ENCODE measurements around the gene DONSON.

The DONSON gene

GRCh38 chr21:33544451-33545195 is 43.9 kb downstream of the DONSON start (continued):
- TF ChIP-seq ZNF610 (tag by site-specific recombination; IDR thresholded peaks at IDR 0.05; ENCODE audit: borderline replicate concordance) (no peak), ZNF423 (tag by site-specific recombination; IDR thresholded peaks at IDR 0.05) (no peak)

- peaks cover 35 to 37% of the 10 kb centered on the region in 2 experiments for H3K36me3 ChIP-seq (ENCODE audit: control insufficient read depth in 2 of 2, insufficient read depth in 1 of 2, low read length in 2 of 2)
- H3K27ac ChIP-seq (ENCODE audit: extremely low read depth, low read depth, low read length) = peak overlapping the region; percentile 93
- no peak for TF ChIP-seq ZNF132 (tag by site-specific recombination; IDR thresholded peaks at IDR 0.05; ENCODE audit: borderline replicate concordance)
- 0 out of 2 replicates have a peak, but pooled peaks have one; percentile 80 for TF ChIP-seq ZNF394 (tag by site-specific recombination; IDR thresholded peaks at IDR 0.05; ENCODE audit: borderline replicate concordance)
- TF ChIP-seq ZNF2 (tag by site-specific recombination; IDR thresholded peaks at IDR 0.05) = 0 out of 2 replicates have a peak, but pooled peaks have one; percentile 72
- TF ChIP-seq ZNF16 (tag by site-specific recombination; IDR thresholded peaks at IDR 0.05; ENCODE audit: low read depth) = 0 out of 2 replicates have a peak, but pooled peaks have one; percentile 6
- peak; percentile 89; the same call in 1 of the 2 replicates for TF ChIP-seq EGR2 (tag by site-specific recombination; IDR thresholded peaks at IDR 0.05; ENCODE audit: low read depth)
- TF ChIP-seq ZNF704 (tag by site-specific recombination; IDR thresholded peaks at IDR 0.05) = peak; percentile 99
- TF ChIP-seq ZBTB17 (tag by site-specific recombination; IDR thresholded peaks at IDR 0.05) = no peak; the same call in 1 of the 2 replicates
- TF ChIP-seq PATZ1 (tag by site-specific recombination; IDR thresholded peaks at IDR 0.05) = 0 out of 2 replicates have a peak, but pooled peaks have one; percentile 5
- 0 out of 2 replicates have a peak, but pooled peaks have one; percentile 2 for TF ChIP-seq ZBTB7A (tag by site-specific recombination; IDR thresholded peaks at IDR 0.05; ENCODE audit: low read depth)
- no peak for TF ChIP-seq ZNF692 (tag by site-specific recombination; IDR thresholded peaks at IDR 0.05)
- TF ChIP-seq SP2 (tag by site-specific recombination; IDR thresholded peaks at IDR 0.05) = peak; percentile 3
- no peak for TF ChIP-seq BCL6B (tag by site-specific recombination; IDR thresholded peaks at IDR 0.05)
- TF ChIP-seq ZNF707 (tag by site-specific recombination; IDR thresholded peaks at IDR 0.05) = 0 out of 2 replicates have a peak, but pooled peaks have one; percentile 1
- no peak for TF ChIP-seq ZSCAN18 (tag by site-specific recombination; IDR thresholded peaks at IDR 0.05)
- no peak for TF ChIP-seq ZNF560 (tag by site-specific recombination; IDR thresholded peaks at IDR 0.05; ENCODE audit: borderline replicate concordance)
- peak; percentile 17; the same call in 1 of the 2 replicates for TF ChIP-seq ZNF184 (tag by site-specific recombination; IDR thresholded peaks at IDR 0.05)
- 0 out of 2 replicates have a peak, but pooled peaks have one; percentile 10 for TF ChIP-seq ZNF426 (tag by site-specific recombination; IDR thresholded peaks at IDR 0.05)
- no peak for TF ChIP-seq ZNF133 (tag by site-specific recombination; IDR thresholded peaks at IDR 0.05)
- TF ChIP-seq ZNF292 (tag by site-specific recombination; IDR thresholded peaks at IDR 0.05; ENCODE audit: borderline replicate concordance, low read depth) = no peak
- TF ChIP-seq ZNF112 (tag by site-specific recombination; IDR thresholded peaks at IDR 0.05) = no peak
- H3K4me3 ChIP-seq (ENCODE audit: low read depth, low read length) = peak overlapping the region; percentile 98
- no peaks in the 10 kb centered on the region for H3K9me3 ChIP-seq (ENCODE audit: control insufficient read depth, insufficient read depth, low read depth, low read length)
- POLR2A ChIA-PET = interaction anchor here (0.6 to 3.3 kb wide), 9 partner anchors 8 to 351 kb away, joined by 3 to 20 read pairs (median 6); partner anchors contain the start of genes DNAJC28, DONSON and TMEM50B
- peaks cover 12% of the 10 kb centered on the region for H3K4me1 ChIP-seq (ENCODE audit: control insufficient read depth, insufficient read depth, low read length)
- CTCF ChIA-PET = interaction anchor here (0.6 kb wide), 2 partner anchors 346 to 1710 kb away, joined by 3 to 4 read pairs; no protein-coding TSS in a partner anchor
These were observed 44.9 kb downstream of the DONSON start for GRCh38 chr21:33543505-33544129.

All from HEK293 (cell line).